HepG2 (cell line): ENCODE measurements around the gene BAHD1. TPM values are rescaled to one million over a fixed set of nuclear protein-coding genes. Genes with fewer than 3 reads are reported as not detected.
A peak's percentile ranks its signal among the peaks of the same experiment; 100 is the strongest.

Experiments
- ADNP ChIP-seq: sonication (generic); formaldehyde crosslinking; IDR thresholded peaks from 2 replicates; pipeline ENCODE4 v1.4.0; 2020; ENCODE audit warnings: missing genetic modification reagents
- ATF7 ChIP-seq, 2 experiments: fragments of 450-650 bp in 1 of 2; sonication (generic) in 1 of 2; formaldehyde crosslinking in 1 of 2; IDR thresholded peaks; 2 replicates each; pipeline versions ENCODE4 v1.4.0 to v1.6.1; 2016 to 2020; ENCODE audit warnings: antibody characterized with exemption in 1 of 2, mild to moderate bottlenecking in 1 of 2, missing genetic modification reagents in 1 of 2
- ETS1 ChIP-seq: sonication (generic); formaldehyde crosslinking; IDR thresholded peaks from 2 replicates; pipeline ENCODE4 v1.4.0; 2020; ENCODE audit warnings: missing genetic modification reagents
- FOXK1 ChIP-seq: sonication (generic); formaldehyde crosslinking; IDR thresholded peaks from 2 replicates; pipeline ENCODE4 v1.4.0; 2020; ENCODE audit warnings: low read depth, missing genetic modification reagents, borderline replicate concordance
- FOXM1 ChIP-seq: sonication (generic); formaldehyde crosslinking; IDR thresholded peaks from 2 replicates; pipeline ENCODE4 v1.5.0; 2020; ENCODE audit warnings: missing genetic modification reagents
- GATAD1 ChIP-seq: IDR thresholded peaks from 2 replicates; pipeline ENCODE4 v1.6.1; 2016; ENCODE audit warnings: missing genetic modification reagents, missing compliant biosample characterization
- IKZF4 ChIP-seq: sonication (generic); formaldehyde crosslinking; IDR thresholded peaks from 2 replicates; pipeline ENCODE4 v1.5.1; 2020; ENCODE audit warnings: borderline replicate concordance, mild to moderate bottlenecking, low read depth, missing genetic modification reagents; ENCODE audit errors: not compliant biosample characterization
- IRX3 ChIP-seq: sonication (generic); formaldehyde crosslinking; IDR thresholded peaks from 2 replicates; pipeline ENCODE4 v1.8.1; 2023; ENCODE audit warnings: mild to moderate bottlenecking, low read depth, missing genetic modification reagents, borderline replicate concordance
- MAFG ChIP-seq: sonication (generic); formaldehyde crosslinking; IDR thresholded peaks from 2 replicates; pipeline ENCODE4 v1.5.1; 2020; ENCODE audit warnings: mild to moderate bottlenecking, missing genetic modification reagents
- MXD1 ChIP-seq: sonication (generic); formaldehyde crosslinking; IDR thresholded peaks from 2 replicates; pipeline ENCODE4 v1.4.0; 2020; ENCODE audit warnings: mild to moderate bottlenecking, missing genetic modification reagents
- PBX2 ChIP-seq: IDR thresholded peaks from 2 replicates; pipeline ENCODE4 v1.6.1; 2016; ENCODE audit warnings: control low read depth
- PHF20 ChIP-seq: sonication (generic); formaldehyde crosslinking; IDR thresholded peaks from 2 replicates; pipeline ENCODE4 v1.5.0; 2020; ENCODE audit warnings: mild to moderate bottlenecking, missing genetic modification reagents
- PRMT3 ChIP-seq: sonication (generic); formaldehyde crosslinking; IDR thresholded peaks from 2 replicates; pipeline ENCODE4 v1.8.1; 2022; ENCODE audit warnings: low read depth, mild to moderate bottlenecking, moderate library complexity, missing genetic modification reagents, borderline replicate concordance
- RFXAP ChIP-seq: sonication (generic); formaldehyde crosslinking; IDR thresholded peaks from 2 replicates; pipeline ENCODE4 v1.4.0; 2020; ENCODE audit warnings: missing genetic modification reagents, borderline replicate concordance
- TCF12 ChIP-seq, 2 experiments: fragments of 450-650 bp in 1 of 2; sonication (generic) in 1 of 2; formaldehyde crosslinking in 1 of 2; IDR thresholded peaks; 2 replicates each; pipeline versions ENCODE4 v1.6.1 to v1.8.0; 2017 to 2022; ENCODE audit warnings: antibody characterized with exemption in 1 of 2, mild to moderate bottlenecking in 1 of 2, missing genetic modification reagents in 1 of 2, moderate library complexity in 1 of 2
- YEATS4 ChIP-seq: sonication (generic); formaldehyde crosslinking; IDR thresholded peaks from 2 replicates; pipeline ENCODE4 v1.4.0; 2020; ENCODE audit warnings: missing genetic modification reagents, borderline replicate concordance
- ZFAT ChIP-seq: sonication (generic); formaldehyde crosslinking; conservative IDR thresholded peaks from 2 replicates; pipeline ENCODE4 v1.8.1; 2023; ENCODE audit warnings: missing genetic modification reagents, inconsistent platforms
- ZMYM2 ChIP-seq: sonication (generic); formaldehyde crosslinking; IDR thresholded peaks from 2 replicates; pipeline ENCODE4 v1.8.0; 2022; ENCODE audit warnings: mild to moderate bottlenecking, missing genetic modification reagents
- ZNF446 ChIP-seq: sonication (generic); formaldehyde crosslinking; IDR thresholded peaks from 2 replicates; pipeline ENCODE4 v1.5.0; 2020; ENCODE audit warnings: mild to moderate bottlenecking, missing genetic modification reagents
- ZNF781 ChIP-seq: sonication (generic); formaldehyde crosslinking; IDR thresholded peaks from 2 replicates; pipeline ENCODE4 v1.5.1; 2020; ENCODE audit warnings: borderline replicate concordance, mild to moderate bottlenecking, missing genetic modification reagents; ENCODE audit errors: not compliant biosample characterization
- ZNF850 ChIP-seq: sonication (generic); formaldehyde crosslinking; conservative IDR thresholded peaks from 2 replicates; pipeline ENCODE4 v1.9.0; 2021; ENCODE audit warnings: mild to moderate bottlenecking, missing genetic modification reagents
- polyA plus RNA-seq, 8 experiments: library from polyadenylated mRNA; depleted of rRNA in 3 of 8; stranded (reverse) in 7 of 8; unstranded in 1 of 8; fragments of >200 nt; fragmentation: Illumina TruSeq in 4 of 8; extraction: Trizol in 4 of 8; gene quantifications; 2 replicates each; pipeline versions ENCODE4 v1.2.1 to v1.2.3, GENCODE V29; 2011 to 2016; ENCODE audit warnings: low read depth in 4 of 8, missing spikeins in 1 of 8, mixed read lengths in 1 of 8; ENCODE audit not compliant: insufficient read depth in 1 of 8
- total RNA-seq, 5 experiments: library from RNA; depleted of rRNA; stranded (reverse); fragments of >200 nt; fragmentation: Illumina TruSeq; extraction: Trizol; gene quantifications; 2 replicates each; pipeline ENCODE4 v1.2.3, GENCODE V29; 2016; ENCODE audit warnings: low read depth in 1 of 5
- TF ChIP-seq, protein P1 (sequence below): sonication (generic); formaldehyde crosslinking; IDR thresholded peaks from 2 replicates; pipeline ENCODE4 v1.4.0; 2020; ENCODE audit warnings: missing genetic modification reagents

Gene BAHD1
- total and polyA plus RNA-seq, 2 of the 13 experiments (the other 11 are each of a cell fraction or from before 2014, with no cell fraction given): 3.3 to 8.7 TPM

DNA sequence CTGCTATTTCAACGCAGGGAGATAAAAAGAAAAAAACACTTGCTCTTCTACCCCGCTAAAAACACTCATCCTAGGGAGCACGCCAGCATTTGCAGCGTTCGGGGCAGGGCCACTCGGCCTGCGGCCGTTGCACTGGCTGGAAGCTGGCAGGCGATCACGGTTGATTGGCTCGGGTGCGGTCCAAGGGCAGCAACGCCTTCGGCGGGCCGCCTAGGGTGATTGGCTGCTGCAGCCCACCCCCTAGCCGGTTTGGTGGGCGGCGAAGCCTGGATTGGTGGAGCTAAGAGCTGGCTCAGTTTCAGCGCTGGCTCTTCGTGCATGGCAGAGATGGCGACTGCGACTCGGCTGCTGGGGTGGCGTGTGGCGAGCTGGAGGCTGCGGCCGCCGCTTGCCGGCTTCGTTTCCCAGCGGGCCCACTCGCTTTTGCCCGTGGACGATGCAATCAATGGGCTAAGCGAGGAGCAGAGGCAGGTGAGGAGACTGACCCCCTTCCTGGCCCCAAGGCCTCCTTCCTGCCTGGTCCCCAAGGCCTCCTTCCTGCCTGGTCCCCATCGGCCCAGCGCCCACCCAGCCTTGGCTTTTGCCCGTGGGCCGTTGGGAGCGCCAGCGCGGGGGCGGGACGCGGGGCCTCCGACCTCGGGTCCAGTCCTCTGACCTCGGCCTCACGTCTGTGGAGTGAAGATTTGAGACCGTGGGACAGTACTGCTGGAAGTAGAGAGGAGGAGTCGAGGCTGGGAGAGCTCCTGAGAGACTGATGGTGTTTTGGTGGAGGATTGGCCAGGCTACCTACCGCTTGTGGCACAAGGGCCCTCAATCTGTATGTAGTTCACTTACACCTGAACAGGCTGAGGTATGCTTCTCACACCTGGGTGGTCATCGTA is 35.0 kb upstream of the BAHD1 start, which contains the start of gene IVD (continued):
- TF ChIP-seq ETS1 (CRISPR knock-in tag) (no peak), GATAD1 (CRISPR knock-in tag) (peak; percentile 80), RFXAP (CRISPR knock-in tag) (peak; percentile 92), ZNF850 (CRISPR knock-in tag) (no peak), ZNF446 (CRISPR knock-in tag) (0 out of 2 replicates have a peak, but pooled peaks have one; percentile 74), YEATS4 (peak; percentile 65), MXD1 (CRISPR knock-in tag) (peak; percentile 65; the same call in 1 of the 2 replicates), PBX2 (CRISPR knock-in tag) (peak; percentile 90), ZMYM2 (peak; percentile 58; the same call in 1 of the 2 replicates), PHF20 (CRISPR knock-in tag) (peak; percentile 60), ADNP (CRISPR knock-in tag) (no peak), TCF12 (IDR thresholded peaks at IDR 0.05) (no peak), TCF12 (CRISPR knock-in tag; IDR thresholded peaks at IDR 0.05) (no peak), PRMT3 (CRISPR knock-in tag) (no peak), ATF7 (IDR thresholded peaks at IDR 0.05) (no peak), ATF7 (CRISPR knock-in tag; IDR thresholded peaks at IDR 0.05) (no peak), FOXK1 (no peak; the same call in 1 of the 2 replicates), IRX3 (CRISPR knock-in tag) (0 out of 2 replicates have a peak, but pooled peaks have one; percentile 36), ZNF781 (CRISPR knock-in tag) (peak; percentile 55), IKZF4 (peak; percentile 86), FOXM1 (CRISPR knock-in tag) (no peak), ZFAT (CRISPR knock-in tag) (no peak), MAFG (CRISPR knock-in tag) (no peak)
- TF ChIP-seq, protein P1, sequence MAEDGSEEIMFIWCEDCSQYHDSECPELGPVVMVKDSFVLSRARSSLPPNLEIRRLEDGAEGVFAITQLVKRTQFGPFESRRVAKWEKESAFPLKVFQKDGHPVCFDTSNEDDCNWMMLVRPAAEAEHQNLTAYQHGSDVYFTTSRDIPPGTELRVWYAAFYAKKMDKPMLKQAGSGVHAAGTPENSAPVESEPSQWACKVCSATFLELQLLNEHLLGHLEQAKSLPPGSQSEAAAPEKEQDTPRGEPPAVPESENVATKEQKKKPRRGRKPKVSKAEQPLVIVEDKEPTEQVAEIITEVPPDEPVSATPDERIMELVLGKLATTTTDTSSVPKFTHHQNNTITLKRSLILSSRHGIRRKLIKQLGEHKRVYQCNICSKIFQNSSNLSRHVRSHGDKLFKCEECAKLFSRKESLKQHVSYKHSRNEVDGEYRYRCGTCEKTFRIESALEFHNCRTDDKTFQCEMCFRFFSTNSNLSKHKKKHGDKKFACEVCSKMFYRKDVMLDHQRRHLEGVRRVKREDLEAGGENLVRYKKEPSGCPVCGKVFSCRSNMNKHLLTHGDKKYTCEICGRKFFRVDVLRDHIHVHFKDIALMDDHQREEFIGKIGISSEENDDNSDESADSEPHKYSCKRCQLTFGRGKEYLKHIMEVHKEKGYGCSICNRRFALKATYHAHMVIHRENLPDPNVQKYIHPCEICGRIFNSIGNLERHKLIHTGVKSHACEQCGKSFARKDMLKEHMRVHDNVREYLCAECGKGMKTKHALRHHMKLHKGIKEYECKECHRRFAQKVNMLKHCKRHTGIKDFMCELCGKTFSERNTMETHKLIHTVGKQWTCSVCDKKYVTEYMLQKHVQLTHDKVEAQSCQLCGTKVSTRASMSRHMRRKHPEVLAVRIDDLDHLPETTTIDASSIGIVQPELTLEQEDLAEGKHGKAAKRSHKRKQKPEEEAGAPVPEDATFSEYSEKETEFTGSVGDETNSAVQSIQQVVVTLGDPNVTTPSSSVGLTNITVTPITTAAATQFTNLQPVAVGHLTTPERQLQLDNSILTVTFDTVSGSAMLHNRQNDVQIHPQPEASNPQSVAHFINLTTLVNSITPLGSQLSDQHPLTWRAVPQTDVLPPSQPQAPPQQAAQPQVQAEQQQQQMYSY (CRISPR knock-in tag): no peak
